Astrocyte of the spinal cord (primary cell): Measurements from ENCODE around the gene PARD3B.

Experiments
- DNase-seq: peaks from one replicate; pipeline ENCODE4 v3.0.0; 2011; ENCODE audit warnings: low read depth, low spot score
- H3K4me3 ChIP-seq: 2 replicates; pipeline ENCODE4 v1.5.1; 2011; ENCODE audit warnings: low read depth, mild to moderate bottlenecking, low read length, moderate library complexity
- CTCF ChIP-seq: IDR thresholded peaks from 2 replicates; pipeline ENCODE4 v1.5.1; 2012; ENCODE audit warnings: low read depth, mild to moderate bottlenecking, low read length, inconsistent platforms
- in situ Hi-C: cut with HindIII; loops from 2 replicates; pipeline ENCODE4 v1.10.0; 2017; ENCODE audit warnings: low sequenced_read_pairs

Gene PARD3B

DNA sequence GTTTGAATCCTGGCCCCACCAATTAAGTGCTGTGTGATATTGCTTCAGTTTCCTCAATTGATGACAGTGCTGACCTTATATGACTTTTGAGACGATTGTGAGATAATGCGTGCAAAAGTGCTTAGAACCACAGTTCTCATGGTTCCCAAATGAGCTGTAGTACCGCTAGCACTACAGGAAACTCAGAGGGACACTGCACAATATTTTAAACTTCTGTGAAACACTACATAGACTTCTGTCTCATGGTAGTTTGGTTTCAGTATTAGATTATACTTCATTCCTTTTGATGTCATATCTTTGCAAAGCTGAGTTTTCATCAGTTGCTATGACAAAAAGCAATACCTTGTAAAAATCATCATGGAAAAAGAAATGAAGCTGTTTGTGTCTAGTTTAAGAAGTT, 368.0 kb downstream of the PARD3B start:
- DNase-seq, result no peak
- TF ChIP-seq CTCF, result no peak
- no peak overlapping the region for H3K4me3 ChIP-seq
- in situ Hi-C loops, result no loop called here

GRCh38 chr2:204913854-204914464, 368.7 kb downstream of the PARD3B start:
- H3K4me3 ChIP-seq, result no peak overlapping the region
- TF ChIP-seq CTCF, result no peak
- no peak for DNase-seq
- in situ Hi-C loops, result no loop called here

GRCh38 chr2:204914708-204915107, 369.4 kb downstream of the PARD3B start:
- in situ Hi-C loops, result no loop called here
- DNase-seq, result no peak

DNA sequence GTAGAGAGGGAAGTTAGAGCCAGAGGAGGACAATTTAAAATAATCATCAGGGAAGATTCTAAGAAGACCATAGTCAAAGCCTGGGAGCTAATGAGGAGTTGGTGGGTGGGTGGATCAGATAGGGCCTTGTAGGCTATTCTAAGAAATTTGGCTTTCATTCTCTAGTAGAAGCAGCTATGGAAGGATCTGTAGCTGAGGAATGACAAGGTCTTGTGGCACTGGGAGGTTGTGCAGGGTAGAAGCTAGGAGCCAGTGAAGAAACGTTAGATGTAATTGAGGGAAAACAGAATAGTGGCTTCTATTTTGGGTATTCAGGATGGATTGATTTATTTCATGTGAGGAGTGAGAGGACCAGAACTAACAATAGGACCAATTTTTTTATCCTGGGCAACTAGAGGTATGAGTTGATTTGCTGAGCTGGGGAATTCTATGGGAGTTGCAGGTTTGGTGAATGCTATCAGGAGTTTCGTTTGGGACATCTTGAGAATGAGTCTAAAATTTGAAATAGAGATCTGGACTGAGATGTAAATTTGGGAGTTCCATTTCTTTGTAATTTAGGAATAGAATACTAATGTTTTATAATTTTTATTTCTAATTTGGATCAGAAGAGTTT, 371.9 kb downstream of the PARD3B start:
- DNase-seq, result no peak
- TF ChIP-seq CTCF, result no peak
- H3K4me3 ChIP-seq, result no peak overlapping the region
- in situ Hi-C loops, result no loop called here

More at GRCh38 chr2:204914708-204915107, 369.4 kb downstream of the PARD3B start:
- H3K4me3 ChIP-seq, result no peak overlapping the region
- TF ChIP-seq CTCF, result no peak

GRCh38 chr2:204920776-204921175, 375.5 kb downstream of the PARD3B start:
- TF ChIP-seq CTCF, result no peak

DNA sequence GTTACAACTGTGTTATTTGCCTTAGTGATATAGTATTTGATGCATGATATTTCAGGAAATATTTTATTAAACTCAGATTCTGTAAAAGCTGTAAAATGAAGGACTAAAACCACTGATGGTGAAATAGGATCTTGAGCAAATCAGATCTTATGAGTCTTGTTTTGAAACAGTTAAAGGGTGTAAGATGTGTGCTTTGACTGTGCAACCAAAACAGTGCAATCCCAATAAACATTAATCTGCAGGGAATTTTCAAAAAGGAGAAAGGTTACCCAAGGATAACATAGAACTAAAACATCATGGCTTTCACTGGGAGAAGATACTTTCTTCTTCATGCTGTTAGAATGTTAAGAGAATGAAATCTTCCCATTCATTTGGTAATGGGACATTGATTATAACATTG, 378.7 kb downstream of the PARD3B start:
- no peak for TF ChIP-seq CTCF
- no peak overlapping the region for H3K4me3 ChIP-seq
- in situ Hi-C loops, result no loop called here
- DNase-seq, result no peak

More at GRCh38 chr2:204920776-204921175, 375.5 kb downstream of the PARD3B start:
- H3K4me3 ChIP-seq, result no peak overlapping the region
- no peak for DNase-seq
- in situ Hi-C loops, result no loop called here

- H3K4me3 ChIP-seq, result no peak overlapping the region
- in situ Hi-C loops, result no loop called here
- TF ChIP-seq CTCF, result no peak
- DNase-seq, result no peak
These were observed 386.3 kb downstream of the PARD3B start for GRCh38 chr2:204931562-204931961.
